GM19467 (cell line): ENCODE results near the gene TMEM145.

ENCODE experiments used
- ATAC-seq: cut with Tn5 transposase; IDR thresholded peaks from one replicate; pipeline ENCODE4 v1.9.1; 2021; ENCODE audit warnings: mild to moderate bottlenecking, moderate library complexity; ENCODE audit not compliant: unreplicated experiment

Gene TMEM145

DNA sequence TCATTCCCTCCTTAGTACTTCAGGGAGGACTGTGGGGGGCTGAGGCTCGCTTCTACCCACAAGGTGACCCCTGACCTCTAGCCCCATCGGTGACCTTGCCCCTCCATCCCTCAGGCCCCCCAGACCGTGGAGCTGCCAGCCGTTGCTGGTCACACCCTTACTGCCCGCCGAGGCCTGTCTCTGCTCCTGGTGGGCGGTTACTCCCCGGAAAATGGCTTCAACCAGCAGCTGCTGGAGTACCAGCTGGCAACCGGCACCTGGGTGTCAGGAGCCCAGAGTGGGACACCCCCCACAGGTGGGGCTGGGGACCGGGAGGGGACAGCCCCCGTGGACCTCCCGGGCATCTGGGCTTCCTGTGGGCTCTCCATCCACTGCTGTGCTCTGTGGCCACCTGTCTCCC, 44.2 kb downstream of the TMEM145 start:
- ATAC-seq = no peak

- no peak for ATAC-seq
Observed at GRCh38 chr19:42360787-42361544, 47.9 kb downstream of the TMEM145 start.

- ATAC-seq = no peak
Observed at GRCh38 chr19:42361545-42361910, 48.4 kb downstream of the TMEM145 start.

GRCh38 chr19:42362342-42362741, 49.2 kb downstream of the TMEM145 start:
- no peak for ATAC-seq

DNA sequence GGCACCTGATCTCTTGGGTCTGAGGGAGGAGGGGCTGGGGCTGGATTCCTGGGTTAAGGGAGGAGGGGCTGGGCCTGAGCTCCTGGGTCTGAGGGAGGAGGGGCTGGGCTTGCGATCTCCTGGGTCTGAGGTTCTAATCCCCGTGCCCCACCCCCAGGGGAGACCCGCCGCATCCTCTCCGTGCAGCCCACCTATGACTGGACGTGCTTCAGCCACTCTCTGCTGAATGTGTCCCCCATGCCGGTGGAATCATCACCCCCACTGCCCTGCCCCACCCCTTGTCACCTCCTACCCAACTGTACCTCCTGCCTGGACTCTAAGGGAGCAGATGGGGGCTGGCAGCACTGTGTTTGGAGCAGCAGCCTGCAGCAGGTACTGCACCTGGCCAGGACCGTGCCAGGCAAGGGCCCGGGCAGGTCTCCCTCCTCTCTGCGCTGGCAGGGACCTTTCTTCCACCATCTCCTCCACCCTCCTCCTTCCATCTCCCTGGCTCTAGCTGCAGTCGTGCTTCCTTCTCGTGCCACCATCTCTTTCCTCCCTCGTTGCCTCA, 49.9 kb downstream of the TMEM145 start:
- no peak for ATAC-seq

GRCh38 chr19:42363614-42364346, 50.7 kb downstream of the TMEM145 start:
- ATAC-seq = no peak

DNA sequence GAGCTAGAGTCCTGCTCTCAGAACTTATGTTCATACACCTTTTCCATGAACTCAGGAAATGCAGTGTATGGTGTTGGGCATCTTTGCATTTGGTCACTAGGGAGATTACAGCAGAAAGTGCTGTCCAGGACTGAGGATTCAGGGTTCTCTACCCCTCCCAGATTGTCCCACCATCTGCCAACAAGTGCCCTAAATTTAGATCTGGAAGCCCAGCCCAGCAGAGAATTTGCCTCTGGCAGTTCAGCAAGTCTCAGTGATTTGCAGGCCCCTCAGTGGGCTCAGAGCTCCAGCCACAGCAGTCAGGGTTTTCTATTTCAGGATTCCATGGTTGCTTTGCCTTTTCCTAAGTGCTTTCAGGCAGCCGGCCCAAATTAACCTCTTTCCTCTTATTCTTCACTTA, 53.6 kb downstream of the TMEM145 start:
- ATAC-seq = no peak

GRCh38 chr19:42367929-42368328, 54.8 kb downstream of the TMEM145 start:
- ATAC-seq = no peak

DNA sequence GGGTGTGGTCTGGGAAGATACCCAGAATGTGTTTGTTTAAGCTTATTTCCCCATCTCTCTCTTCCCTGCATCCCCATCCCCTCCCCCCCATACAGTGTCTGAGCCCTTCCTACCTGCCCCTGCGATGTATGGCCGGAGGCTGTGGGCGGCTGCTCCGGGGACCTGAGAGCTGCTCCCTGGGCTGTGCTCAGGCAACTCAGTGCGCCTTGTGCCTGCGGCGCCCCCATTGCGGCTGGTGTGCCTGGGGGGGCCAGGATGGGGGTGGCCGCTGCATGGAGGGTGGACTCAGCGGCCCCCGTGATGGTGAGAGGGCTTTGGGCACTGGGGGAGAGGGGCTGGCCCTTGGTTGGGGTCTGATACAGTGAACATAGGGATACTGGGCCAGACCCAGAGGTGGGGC, 55.3 kb downstream of the TMEM145 start:
- no peak for ATAC-seq

DNA sequence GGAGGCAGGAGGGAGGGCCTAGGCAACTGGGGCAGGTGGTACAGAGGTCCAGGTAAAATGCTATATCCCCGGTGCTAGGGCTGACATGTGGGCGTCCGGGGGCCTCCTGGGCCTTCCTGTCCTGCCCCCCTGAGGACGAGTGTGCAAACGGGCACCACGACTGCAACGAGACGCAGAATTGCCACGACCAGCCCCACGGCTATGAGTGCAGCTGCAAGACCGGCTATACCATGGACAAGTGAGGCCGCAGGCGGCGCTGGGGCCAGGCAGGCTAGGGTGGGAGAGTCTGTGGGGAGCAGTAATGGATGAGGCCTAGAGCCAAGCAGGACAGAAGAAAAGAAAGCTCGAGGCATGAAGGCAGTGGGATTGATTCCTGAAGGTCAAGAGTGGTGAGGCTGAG, 55.7 kb downstream of the TMEM145 start:
- no peak for ATAC-seq

DNA sequence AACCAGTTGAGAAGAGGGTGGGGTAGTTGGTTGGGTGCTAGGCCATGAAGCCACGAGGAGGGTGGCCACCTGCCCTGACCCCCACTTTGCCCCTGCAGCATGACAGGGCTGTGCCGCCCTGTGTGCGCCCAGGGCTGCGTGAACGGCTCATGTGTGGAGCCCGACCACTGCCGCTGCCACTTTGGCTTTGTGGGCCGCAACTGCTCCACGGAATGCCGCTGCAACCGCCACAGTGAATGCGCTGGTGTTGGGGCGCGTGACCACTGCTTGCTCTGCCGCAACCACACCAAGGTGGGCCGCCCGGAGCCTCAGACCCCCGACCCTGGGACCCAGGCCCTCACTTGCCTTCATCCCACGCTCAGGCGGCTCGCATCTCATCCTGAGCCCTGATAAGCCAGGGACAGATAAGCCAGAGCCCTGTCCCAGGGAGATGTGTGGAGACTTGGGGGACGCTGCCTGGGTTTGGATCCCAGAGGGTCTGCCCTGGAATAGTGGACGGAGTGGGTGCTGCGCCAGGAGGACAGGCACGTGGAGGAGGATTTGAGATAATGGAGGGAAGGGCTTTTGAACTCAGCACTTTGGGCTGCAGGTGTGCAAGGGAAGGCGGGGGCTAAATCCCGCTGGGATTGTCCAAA, 56.4 kb downstream of the TMEM145 start:
- ATAC-seq = no peak

GRCh38 chr19:42370068-42370520, 57.0 kb downstream of the TMEM145 start:
- no peak for ATAC-seq

GRCh38 chr19:42370626-42371175, 57.6 kb downstream of the TMEM145 start:
- no peak for ATAC-seq
